Activated naive CD8-positive, alpha-beta T cell (primary cell): ENCODE measurements around the gene OPRD1.
"Not testable (repeated sequence)": the region's sequence is repeated elsewhere in the genome, so short reads cannot be mapped to it uniquely, and the experiment has no call there.

ENCODE experiments used
- H3K27ac Mint-ChIP-seq: one replicate; pipeline ENCODE4 v1.8.0; 2021; ENCODE audit warnings: mixed read lengths
- H3K27me3 Mint-ChIP-seq: one replicate; pipeline ENCODE4 v1.8.0; 2021; ENCODE audit warnings: mixed read lengths
- H3K36me3 Mint-ChIP-seq: one replicate; pipeline ENCODE4 v1.8.0; 2021; ENCODE audit warnings: mixed read lengths
- H3K4me1 Mint-ChIP-seq: one replicate; pipeline ENCODE4 v1.8.0; 2021; ENCODE audit warnings: low read depth, mixed read lengths
- H3K4me3 Mint-ChIP-seq: one replicate; pipeline ENCODE4 v1.8.0; 2021; ENCODE audit warnings: mild to moderate bottlenecking, mixed read lengths
- H3K9me3 Mint-ChIP-seq: one replicate; pipeline ENCODE4 v1.8.0; 2021; ENCODE audit warnings: low read depth, mixed read lengths

OPRD1 gene

DNA sequence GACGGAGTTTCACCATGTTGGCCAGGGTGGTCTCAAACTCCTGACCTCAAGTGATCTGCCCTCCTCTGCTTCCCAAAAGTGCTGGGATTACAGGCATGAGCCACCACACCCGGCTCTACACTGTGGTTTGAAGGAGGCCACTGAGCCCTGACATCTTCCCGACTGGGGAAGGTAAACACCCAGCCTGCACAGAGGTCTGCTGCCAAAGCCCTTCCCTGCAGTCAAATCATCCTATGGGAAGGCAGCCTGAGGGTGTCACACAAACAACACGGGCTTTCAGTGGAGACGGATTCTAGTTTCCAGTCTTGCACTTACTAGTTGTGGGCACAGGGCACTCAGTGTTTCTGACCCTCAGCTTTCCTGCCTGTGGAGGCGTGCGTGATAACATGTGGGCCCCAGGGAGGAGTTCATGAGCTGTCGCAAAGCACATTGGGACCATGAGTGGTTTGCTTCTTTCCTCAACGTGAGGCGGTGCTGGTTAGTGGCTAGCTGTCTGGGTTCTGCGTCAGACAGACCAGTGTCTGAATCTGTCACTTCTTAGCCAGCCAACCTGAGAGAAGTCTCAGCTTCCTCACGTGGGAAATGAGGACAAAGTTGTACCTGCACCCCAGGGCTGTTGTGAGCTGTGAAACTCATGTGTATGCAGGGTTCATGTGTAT is 21.5 kb upstream of the OPRD1 start:
- Mint-ChIP-seq H3K36me3 (no peaks in the 10 kb centered on the region), H3K4me3 (no peak overlapping the region), H3K9me3 (no peaks in the 10 kb centered on the region), H3K27me3 (no peaks in the 10 kb centered on the region), H3K27ac (no peak overlapping the region), H3K4me1 (peaks cover 2% of the 10 kb centered on the region)

DNA sequence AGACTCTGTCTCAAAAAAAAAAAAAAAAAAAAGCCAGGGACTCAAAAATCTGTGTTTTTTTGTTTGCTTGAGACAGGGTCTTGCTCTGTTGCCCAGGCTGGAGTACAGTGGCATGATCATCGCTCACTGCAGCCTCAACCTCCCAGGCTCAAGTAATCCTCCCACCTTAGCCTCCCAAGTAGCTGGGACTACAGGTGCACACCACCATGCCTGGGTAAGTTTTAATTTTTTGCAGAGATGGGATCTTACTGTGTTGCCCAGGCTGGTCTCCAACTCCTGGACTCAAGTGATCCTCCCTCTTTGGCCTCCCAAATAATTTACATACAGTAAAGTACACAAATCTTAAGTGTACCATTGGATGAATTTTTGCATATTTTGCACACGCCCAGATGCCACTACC is 20.0 kb upstream of the OPRD1 start:
- not testable (repeated sequence) for H3K27ac Mint-ChIP-seq, H3K36me3 Mint-ChIP-seq, H3K27me3 Mint-ChIP-seq, H3K4me1 Mint-ChIP-seq, H3K4me3 Mint-ChIP-seq, H3K9me3 Mint-ChIP-seq

- no peaks in the 10 kb centered on the region for H3K9me3 Mint-ChIP-seq
- H3K4me1 Mint-ChIP-seq: no peaks in the 10 kb centered on the region
- no peaks in the 10 kb centered on the region for H3K36me3 Mint-ChIP-seq
- peaks cover 4% of the 10 kb centered on the region for H3K27me3 Mint-ChIP-seq
- no peak overlapping the region for H3K4me3 Mint-ChIP-seq
- H3K27ac Mint-ChIP-seq: no peak overlapping the region
These were observed 19.3 kb upstream of the OPRD1 start for GRCh38 chr1:28792644-28793121.

GRCh38 chr1:28794582-28794981 is 17.4 kb upstream of the OPRD1 start:
- not testable (repeated sequence) for H3K4me1 Mint-ChIP-seq, H3K27ac Mint-ChIP-seq, H3K27me3 Mint-ChIP-seq, H3K36me3 Mint-ChIP-seq, H3K9me3 Mint-ChIP-seq, H3K4me3 Mint-ChIP-seq

GRCh38 chr1:28796352-28797211 is 15.4 kb upstream of the OPRD1 start:
- Mint-ChIP-seq H3K4me1 (no peaks in the 10 kb centered on the region), H3K9me3 (no peaks in the 10 kb centered on the region), H3K27ac (no peak overlapping the region), H3K4me3 (no peak overlapping the region), H3K36me3 (no peaks in the 10 kb centered on the region), H3K27me3 (peaks cover 4% of the 10 kb centered on the region)

- H3K27me3 Mint-ChIP-seq: peaks cover 4% of the 10 kb centered on the region
These were observed 11.6 kb upstream of the OPRD1 start for GRCh38 chr1:28800324-28800723.

GRCh38 chr1:28801461-28801860 is 10.5 kb upstream of the OPRD1 start:
- Mint-ChIP-seq H3K36me3 (no peaks in the 10 kb centered on the region), H3K9me3 (no peaks in the 10 kb centered on the region), H3K4me3 (no peak overlapping the region), H3K27ac (no peak overlapping the region), H3K4me1 (no peaks in the 10 kb centered on the region), H3K27me3 (peaks cover 1% of the 10 kb centered on the region)

More at GRCh38 chr1:28800324-28800723, 11.6 kb upstream of the OPRD1 start:
- Mint-ChIP-seq H3K27ac (no peak overlapping the region), H3K4me1 (no peaks in the 10 kb centered on the region), H3K9me3 (no peaks in the 10 kb centered on the region), H3K36me3 (no peaks in the 10 kb centered on the region), H3K4me3 (no peak overlapping the region)

- Mint-ChIP-seq H3K9me3 (no peaks in the 10 kb centered on the region), H3K4me3 (no peak overlapping the region), H3K27me3 (peaks cover 3% of the 10 kb centered on the region), H3K4me1 (no peaks in the 10 kb centered on the region), H3K36me3 (no peaks in the 10 kb centered on the region), H3K27ac (no peak overlapping the region)
These were observed 8.9 kb upstream of the OPRD1 start for GRCh38 chr1:28803051-28803450.

- H3K4me3 Mint-ChIP-seq: no peak overlapping the region
- no peak overlapping the region for H3K27ac Mint-ChIP-seq
- H3K36me3 Mint-ChIP-seq: no peaks in the 10 kb centered on the region
- peaks cover 3% of the 10 kb centered on the region for H3K27me3 Mint-ChIP-seq
- H3K4me1 Mint-ChIP-seq: no peaks in the 10 kb centered on the region
- H3K9me3 Mint-ChIP-seq: no peaks in the 10 kb centered on the region
These were observed 8.3 kb upstream of the OPRD1 start for GRCh38 chr1:28803662-28804061.

- H3K27me3 Mint-ChIP-seq: peaks cover 3% of the 10 kb centered on the region
- no peaks in the 10 kb centered on the region for H3K4me1 Mint-ChIP-seq
- H3K4me3 Mint-ChIP-seq: no peak overlapping the region
- H3K36me3 Mint-ChIP-seq: no peaks in the 10 kb centered on the region
- no peak overlapping the region for H3K27ac Mint-ChIP-seq
- no peaks in the 10 kb centered on the region for H3K9me3 Mint-ChIP-seq
These were observed 7.9 kb upstream of the OPRD1 start for GRCh38 chr1:28804071-28804470.

DNA sequence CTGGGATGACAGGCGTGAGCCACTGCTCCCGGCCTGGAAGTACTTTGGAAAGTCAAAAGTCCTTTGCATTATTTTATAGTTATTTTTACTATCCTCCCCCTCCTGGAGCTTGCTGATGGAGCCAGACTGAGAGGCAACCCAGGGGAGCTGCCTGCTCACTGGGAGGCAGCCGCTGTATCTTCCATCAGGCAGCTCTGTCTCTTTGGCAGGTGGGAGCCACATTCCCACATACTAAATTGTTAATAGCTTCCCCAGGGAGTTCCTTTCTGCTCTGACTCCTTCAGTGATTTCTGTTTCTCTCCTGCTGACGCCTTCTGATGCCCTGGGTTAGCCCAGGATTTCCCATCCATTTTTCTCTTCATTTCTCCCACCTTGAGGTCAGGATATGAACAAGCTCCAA is 4.9 kb upstream of the OPRD1 start:
- no peak overlapping the region for H3K27ac Mint-ChIP-seq
- no peaks in the 10 kb centered on the region for H3K9me3 Mint-ChIP-seq
- no peaks in the 10 kb centered on the region for H3K36me3 Mint-ChIP-seq
- peaks cover 18% of the 10 kb centered on the region for H3K27me3 Mint-ChIP-seq
- peaks cover 2% of the 10 kb centered on the region for H3K4me1 Mint-ChIP-seq
- no peak overlapping the region for H3K4me3 Mint-ChIP-seq

GRCh38 chr1:28807986-28808385 is 4.0 kb upstream of the OPRD1 start:
- Mint-ChIP-seq H3K4me3 (no peak overlapping the region), H3K27ac (no peak overlapping the region), H3K27me3 (peaks cover 22% of the 10 kb centered on the region)

GRCh38 chr1:28811369-28811765 is 603 bp upstream of the OPRD1 start:
- H3K27ac Mint-ChIP-seq: no peak overlapping the region
- H3K4me1 Mint-ChIP-seq: peaks cover 5% of the 10 kb centered on the region
- no peak overlapping the region for H3K4me3 Mint-ChIP-seq
- H3K36me3 Mint-ChIP-seq: no peaks in the 10 kb centered on the region
- H3K27me3 Mint-ChIP-seq: peaks cover 39% of the 10 kb centered on the region
- no peaks in the 10 kb centered on the region for H3K9me3 Mint-ChIP-seq

More at GRCh38 chr1:28807986-28808385, 4.0 kb upstream of the OPRD1 start:
- Mint-ChIP-seq H3K9me3 (no peaks in the 10 kb centered on the region), H3K36me3 (no peaks in the 10 kb centered on the region), H3K4me1 (peaks cover 5% of the 10 kb centered on the region)

DNA sequence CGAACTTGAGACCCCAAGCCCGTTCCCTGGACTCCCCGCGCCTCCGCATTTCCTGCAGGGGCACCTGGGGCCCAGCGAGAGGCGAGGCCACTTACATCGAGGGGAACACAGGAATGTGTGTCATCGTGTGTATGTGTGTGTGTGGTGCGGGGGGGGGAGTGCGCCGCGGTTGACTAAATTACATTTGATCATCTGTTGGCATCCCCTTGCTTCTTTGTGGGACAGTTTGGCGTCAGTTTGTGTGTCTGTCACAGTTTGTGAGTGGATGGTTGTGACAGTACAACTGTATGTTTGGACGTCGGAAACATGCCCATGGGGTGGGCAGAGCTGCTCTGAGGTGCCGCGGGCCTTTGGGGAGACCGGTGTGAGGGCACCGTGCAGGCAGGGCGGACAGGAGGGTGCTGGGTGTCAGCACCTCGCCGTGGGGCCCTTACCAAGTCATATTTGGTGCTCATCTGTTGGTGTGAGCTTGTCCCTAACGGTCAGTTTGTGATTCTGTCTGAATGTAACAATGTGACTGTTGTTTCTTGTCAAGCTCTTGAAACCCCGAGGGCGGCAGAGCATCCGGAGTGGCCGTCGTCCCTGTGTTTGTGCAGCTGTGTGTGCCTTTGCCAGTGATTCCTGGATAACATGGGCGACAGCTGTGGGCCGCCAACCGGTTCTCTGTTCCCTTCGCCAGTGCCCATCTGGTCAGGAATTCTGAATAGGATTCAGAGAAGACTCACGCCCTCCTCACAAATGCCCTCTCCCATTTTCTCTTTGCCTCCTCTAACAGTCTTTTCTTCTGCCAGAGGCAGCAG is 899 bp downstream of the OPRD1 start:
- Mint-ChIP-seq H3K4me3 (no peak overlapping the region), H3K9me3 (no peaks in the 10 kb centered on the region), H3K36me3 (no peaks in the 10 kb centered on the region), H3K4me1 (peaks cover 5% of the 10 kb centered on the region), H3K27ac (no peak overlapping the region), H3K27me3 (peaks cover 41% of the 10 kb centered on the region)

- H3K4me3 Mint-ChIP-seq: no peak overlapping the region
These were observed 2.0 kb downstream of the OPRD1 start for GRCh38 chr1:28813931-28814465.

More at GRCh38 chr1:28813931-28814465, 2.0 kb downstream of the OPRD1 start:
- H3K9me3 Mint-ChIP-seq: no peaks in the 10 kb centered on the region
- H3K36me3 Mint-ChIP-seq: no peaks in the 10 kb centered on the region
- H3K4me1 Mint-ChIP-seq: peaks cover 5% of the 10 kb centered on the region
- no peak overlapping the region for H3K27ac Mint-ChIP-seq
- H3K27me3 Mint-ChIP-seq: peaks cover 41% of the 10 kb centered on the region
